Measurements from ENCODE around the gene PCDHGA9. TPM values are rescaled to one million over a fixed set of nuclear protein-coding genes. Genes with fewer than 3 reads are reported as not detected.

The PCDHGA9 gene
- polyA plus RNA-seq, 3 donors, result not detected

GRCh38 chr5:141382469-141383294, 19.9 kb upstream of the PCDHGA9 start, which contains the start of gene PCDHGA7:
Gene PCDHGA7, plus strand, starts transcription at chr5:141382742. Its CDS starts 158 bp downstream, at chr5:141382900.
- Mint-ChIP-seq H3K36me3 (peaks cover 0 to 5% of the 10 kb centered on the region in 2 donors), H3K4me1 (peaks cover 4% of the 10 kb centered on the region), H3K9me3 (peaks cover 24 to 58% (median 50%) of the 10 kb centered on the region in 7 donors), H3K4me3 (peak within 1 kb of the TSS; percentile 64 to 65), H3K27me3 (ENCODE audit: low read depth in 3 of 3) (peaks cover 39 to 64% (median 52%) of the 10 kb centered on the region in 3 donors), H3K27ac (no peak within 1 kb of the TSS)
- no peak for TF ChIP-seq CTCF (IDR thresholded peaks at IDR 0.05)
- H3K9ac ChIP-seq (ENCODE audit: insufficient read depth, low read length, poor library complexity, severe bottlenecking), result no peak within 1 kb of the TSS
- no peak for DNase-seq
- WGBS (ENCODE audit: insufficient coverage), result 12% methylated on average over 27 of the region's 37 CpGs
- no peak within 1 kb of the TSS for H2AFZ ChIP-seq (ENCODE audit: insufficient read depth, low read depth, low read length, poor library complexity, severe bottlenecking)
- no peaks in the 10 kb centered on the region for H4K20me1 ChIP-seq (ENCODE audit: insufficient read depth, low read length)
- H3K27ac ChIP-seq (ENCODE audit: low read depth in 1 of 2, low read length in 2 of 2), result no peak within 1 kb of the TSS
- peaks cover 27 to 52% of the 10 kb centered on the region in 2 donors for H3K9me3 ChIP-seq (replicated peaks in 1 of 2; ENCODE audit: control insufficient read depth in 1 of 2, insufficient read depth in 1 of 2, low read length in 2 of 2)
- no peaks in the 10 kb centered on the region for H3K79me2 ChIP-seq (ENCODE audit: insufficient read depth, low read length)
- intact Hi-C loops (cut with micrococcal nuclease), result no loop called here
- no peaks in the 10 kb centered on the region for H3K4me1 ChIP-seq (ENCODE audit: control insufficient read depth in 1 of 2, insufficient read depth in 2 of 2, low read length in 2 of 2)
- peak within 1 kb of the TSS; percentile 42 for H3K4me2 ChIP-seq (replicated peaks; ENCODE audit: extremely low read depth, low read length, poor library complexity, severe bottlenecking)
- peaks cover 34 to 80% of the 10 kb centered on the region in 2 donors for H3K27me3 ChIP-seq (ENCODE audit: control insufficient read depth in 2 of 2, insufficient read depth in 2 of 2, low read length in 2 of 2)
- no peaks in the 10 kb centered on the region for H3K36me3 ChIP-seq (replicated peaks in 1 of 2; ENCODE audit: control insufficient read depth in 1 of 2, insufficient read depth in 2 of 2, low read length in 2 of 2)
- H3K4me3 ChIP-seq (replicated peaks in 1 of 3; ENCODE audit: low read depth in 2 of 3, low read length in 3 of 3), result peak within 1 kb of the TSS in 1 of 3 experiments; percentile 48

GRCh38 chr5:141383345-141383744, 19.2 kb upstream of the PCDHGA9 start:
- H3K9me3 Mint-ChIP-seq, result peaks cover 25 to 58% (median 50%) of the 10 kb centered on the region in 7 donors
- intact Hi-C loops (cut with micrococcal nuclease), result no loop called here

More at GRCh38 chr5:141383345-141383744, 19.2 kb upstream of the PCDHGA9 start:
- 31% methylated on average over 10 of the region's 21 CpGs for WGBS (ENCODE audit: insufficient coverage)
- no peak for TF ChIP-seq CTCF (IDR thresholded peaks at IDR 0.05)
- peaks cover 30 to 56% of the 10 kb centered on the region in 2 donors for H3K9me3 ChIP-seq (replicated peaks in 1 of 2; ENCODE audit: control insufficient read depth in 1 of 2, insufficient read depth in 1 of 2, low read length in 2 of 2)
- Mint-ChIP-seq H3K4me3 (peak overlapping the region; percentile 64 to 65), H3K27me3 (ENCODE audit: low read depth in 3 of 3) (peaks cover 39 to 65% (median 56%) of the 10 kb centered on the region in 3 donors), H3K4me1 (peaks cover 5% of the 10 kb centered on the region), H3K27ac (no peak overlapping the region), H3K36me3 (peaks cover 0 to 6% of the 10 kb centered on the region in 2 donors)
- no peak for DNase-seq
- H3K9ac ChIP-seq (ENCODE audit: insufficient read depth, low read length, poor library complexity, severe bottlenecking), result no peak overlapping the region
- H3K4me1 ChIP-seq (ENCODE audit: control insufficient read depth in 1 of 2, insufficient read depth in 2 of 2, low read length in 2 of 2), result no peaks in the 10 kb centered on the region
- H3K36me3 ChIP-seq (replicated peaks in 1 of 2; ENCODE audit: control insufficient read depth in 1 of 2, insufficient read depth in 2 of 2, low read length in 2 of 2), result no peaks in the 10 kb centered on the region
- H3K27me3 ChIP-seq (ENCODE audit: control insufficient read depth in 2 of 2, insufficient read depth in 2 of 2, low read length in 2 of 2), result peaks cover 36 to 80% of the 10 kb centered on the region in 2 donors
- no peaks in the 10 kb centered on the region for H4K20me1 ChIP-seq (ENCODE audit: insufficient read depth, low read length)
- H3K4me3 ChIP-seq (replicated peaks in 1 of 3; ENCODE audit: low read depth in 2 of 3, low read length in 3 of 3), result peak overlapping the region in 1 of 3 experiments; percentile 48
- no peak overlapping the region for H3K4me2 ChIP-seq (replicated peaks; ENCODE audit: extremely low read depth, low read length, poor library complexity, severe bottlenecking)
- no peak overlapping the region for H3K27ac ChIP-seq (ENCODE audit: low read depth in 1 of 2, low read length in 2 of 2)
- no peak overlapping the region for H2AFZ ChIP-seq (ENCODE audit: insufficient read depth, low read depth, low read length, poor library complexity, severe bottlenecking)
- no peaks in the 10 kb centered on the region for H3K79me2 ChIP-seq (ENCODE audit: insufficient read depth, low read length)
